HUES6 (cell line): Measurements from ENCODE around the gene ZMIZ1.
A peak's percentile ranks its signal among the peaks of the same experiment; 100 is the strongest.

Experiments used
- H3K27ac ChIP-seq: 2 replicates; pipeline ENCODE4 v1.7.0; 2013; ENCODE audit warnings: low read depth, mild to moderate bottlenecking, low read length, inconsistent platforms
- H3K27me3 ChIP-seq: 2 replicates; pipeline ENCODE4 v1.6.1; 2013; ENCODE audit warnings: low read length; ENCODE audit not compliant: control insufficient read depth, insufficient read depth
- H3K36me3 ChIP-seq: 2 replicates; pipeline ENCODE4 v1.6.1; 2013; ENCODE audit warnings: low read length; ENCODE audit not compliant: control insufficient read depth, insufficient read depth
- H3K4me1 ChIP-seq: 2 replicates; pipeline ENCODE4 v1.6.1; 2013; ENCODE audit warnings: low read length; ENCODE audit not compliant: control insufficient read depth, insufficient read depth
- H3K4me3 ChIP-seq: 2 replicates; pipeline ENCODE4 v1.5.1; 2013; ENCODE audit warnings: low read depth, low read length
- H3K9ac ChIP-seq: one replicate; pipeline ENCODE4 v1.6.1; 2013; ENCODE audit warnings: mild to moderate bottlenecking, low read length
- H3K9me3 ChIP-seq: 2 replicates; pipeline ENCODE4 v1.6.1; 2013; ENCODE audit warnings: low read depth, low read length; ENCODE audit not compliant: control insufficient read depth, insufficient read depth

Gene ZMIZ1

DNA sequence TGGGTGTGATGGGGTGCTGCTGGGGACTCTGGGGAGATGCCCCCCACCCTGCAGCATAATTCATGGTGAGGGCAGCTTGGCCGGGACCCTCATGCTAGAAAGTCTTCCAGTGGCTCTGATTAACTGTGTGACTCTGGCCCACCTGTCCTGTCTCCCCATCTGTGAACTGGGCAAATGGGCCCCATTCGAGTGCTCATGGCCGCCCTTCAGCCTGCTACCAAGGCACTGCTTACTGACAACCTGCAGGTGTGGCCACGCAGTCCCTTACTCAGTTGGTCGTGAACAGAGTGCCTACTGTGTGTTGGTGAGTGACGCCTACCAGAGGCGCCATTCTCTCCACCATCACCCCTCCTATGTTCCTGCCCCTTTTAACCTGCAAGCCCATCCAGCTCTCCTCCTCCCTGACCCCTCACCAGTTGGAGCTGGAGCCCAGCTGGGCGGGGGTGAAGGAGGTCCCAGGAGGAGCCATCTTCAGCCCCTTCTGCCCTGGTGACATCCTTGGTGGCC is 109.4 kb downstream of the ZMIZ1 start:
- no peak overlapping the region for H3K27ac ChIP-seq
- H3K4me3 ChIP-seq = no peak overlapping the region
- no peaks in the 10 kb centered on the region for H3K9me3 ChIP-seq
- peaks cover 5% of the 10 kb centered on the region; the same call in 1 of the 2 replicates for H3K36me3 ChIP-seq
- peak overlapping the region; percentile 1 for H3K9ac ChIP-seq
- H3K4me1 ChIP-seq = peaks cover 59% of the 10 kb centered on the region
- H3K27me3 ChIP-seq = no peaks in the 10 kb centered on the region

- H3K36me3 ChIP-seq = peaks cover 5% of the 10 kb centered on the region; the same call in 1 of the 2 replicates
- peaks cover 63% of the 10 kb centered on the region for H3K4me1 ChIP-seq
- H3K9me3 ChIP-seq = no peaks in the 10 kb centered on the region
- H3K4me3 ChIP-seq = no peak overlapping the region
- H3K27me3 ChIP-seq = no peaks in the 10 kb centered on the region
- H3K9ac ChIP-seq = peak overlapping the region; percentile 42
- peak overlapping the region; percentile 37; the same call in 1 of the 2 replicates for H3K27ac ChIP-seq
Observed at GRCh38 chr10:79178614-79179163, 109.9 kb downstream of the ZMIZ1 start.

GRCh38 chr10:79179164-79179956 is 110.6 kb downstream of the ZMIZ1 start:
- Histone ChIP-seq H3K9me3 (no peaks in the 10 kb centered on the region), H3K27me3 (no peaks in the 10 kb centered on the region), H3K4me1 (peaks cover 69% of the 10 kb centered on the region), H3K9ac (peak overlapping the region; percentile 42), H3K4me3 (no peak overlapping the region), H3K36me3 (peaks cover 5% of the 10 kb centered on the region; the same call in 1 of the 2 replicates), H3K27ac (peak overlapping the region; percentile 37)

GRCh38 chr10:79179957-79180309 is 111.2 kb downstream of the ZMIZ1 start:
- Histone ChIP-seq H3K27me3 (no peaks in the 10 kb centered on the region), H3K4me3 (no peak overlapping the region), H3K4me1 (peaks cover 75% of the 10 kb centered on the region), H3K9ac (no peak overlapping the region), H3K36me3 (peaks cover 5% of the 10 kb centered on the region; the same call in 1 of the 2 replicates), H3K9me3 (no peaks in the 10 kb centered on the region), H3K27ac (no peak overlapping the region)

DNA sequence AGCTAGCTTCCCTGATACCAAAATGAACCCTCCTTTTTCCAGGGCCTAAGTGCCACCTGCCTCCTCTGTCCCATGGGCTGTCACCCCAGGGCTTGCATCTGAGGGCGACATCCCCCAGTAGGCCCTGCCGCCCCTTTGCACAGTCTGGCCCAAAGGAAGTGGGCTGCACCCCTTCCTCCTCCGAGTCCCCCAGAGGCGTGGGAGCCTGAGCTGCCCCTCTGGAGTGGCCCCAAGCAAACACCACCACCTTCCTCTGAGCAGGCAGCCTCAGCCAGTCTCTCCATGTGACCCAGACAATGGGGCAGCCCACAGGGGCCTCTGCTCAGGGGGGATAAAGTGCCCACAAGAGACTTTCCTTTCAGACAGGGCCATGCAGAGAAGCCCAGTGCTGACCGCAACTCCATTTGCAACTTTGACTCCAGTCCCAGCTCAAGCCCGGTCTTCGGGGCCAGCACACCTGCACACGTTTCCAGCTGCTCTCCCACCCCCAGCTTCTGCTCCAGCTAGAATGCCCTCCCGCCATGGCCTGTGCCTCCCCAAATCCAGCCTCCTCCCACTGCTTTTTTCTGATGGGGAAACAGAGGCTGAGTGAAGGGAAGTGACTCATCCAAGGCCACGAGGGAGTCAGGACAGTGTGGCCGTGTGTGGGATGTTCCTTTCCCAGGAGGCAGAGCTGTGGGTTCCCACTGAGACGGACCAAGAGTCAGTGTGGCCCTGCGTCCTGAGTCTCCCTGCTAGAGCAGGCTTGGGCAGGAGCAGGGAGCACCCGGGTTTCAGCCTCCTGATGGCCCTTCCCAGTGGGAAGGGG is 111.9 kb downstream of the ZMIZ1 start:
- Histone ChIP-seq H3K27ac (no peak overlapping the region), H3K4me1 (peaks cover 76% of the 10 kb centered on the region)

GRCh38 chr10:79181227-79181626 is 112.5 kb downstream of the ZMIZ1 start:
- no peaks in the 10 kb centered on the region for H3K27me3 ChIP-seq
- H3K4me3 ChIP-seq = no peak overlapping the region
- H3K9me3 ChIP-seq = no peaks in the 10 kb centered on the region
- H3K4me1 ChIP-seq = peaks cover 75% of the 10 kb centered on the region
- H3K9ac ChIP-seq = no peak overlapping the region
- H3K36me3 ChIP-seq = peaks cover 5% of the 10 kb centered on the region; the same call in 1 of the 2 replicates
- no peak overlapping the region for H3K27ac ChIP-seq

More for the DNA sequence above, 111.9 kb downstream of the ZMIZ1 start:
- Histone ChIP-seq H3K9ac (no peak overlapping the region), H3K36me3 (peaks cover 5% of the 10 kb centered on the region; the same call in 1 of the 2 replicates), H3K27me3 (no peaks in the 10 kb centered on the region), H3K9me3 (no peaks in the 10 kb centered on the region), H3K4me3 (no peak overlapping the region)

GRCh38 chr10:79181698-79182521 is 113.1 kb downstream of the ZMIZ1 start:
- no peak overlapping the region for H3K27ac ChIP-seq
- no peak overlapping the region for H3K9ac ChIP-seq
- peaks cover 68% of the 10 kb centered on the region for H3K4me1 ChIP-seq
- H3K27me3 ChIP-seq = no peaks in the 10 kb centered on the region
- peaks cover 5% of the 10 kb centered on the region; the same call in 1 of the 2 replicates for H3K36me3 ChIP-seq
- no peaks in the 10 kb centered on the region for H3K9me3 ChIP-seq
- H3K4me3 ChIP-seq = no peak overlapping the region

DNA sequence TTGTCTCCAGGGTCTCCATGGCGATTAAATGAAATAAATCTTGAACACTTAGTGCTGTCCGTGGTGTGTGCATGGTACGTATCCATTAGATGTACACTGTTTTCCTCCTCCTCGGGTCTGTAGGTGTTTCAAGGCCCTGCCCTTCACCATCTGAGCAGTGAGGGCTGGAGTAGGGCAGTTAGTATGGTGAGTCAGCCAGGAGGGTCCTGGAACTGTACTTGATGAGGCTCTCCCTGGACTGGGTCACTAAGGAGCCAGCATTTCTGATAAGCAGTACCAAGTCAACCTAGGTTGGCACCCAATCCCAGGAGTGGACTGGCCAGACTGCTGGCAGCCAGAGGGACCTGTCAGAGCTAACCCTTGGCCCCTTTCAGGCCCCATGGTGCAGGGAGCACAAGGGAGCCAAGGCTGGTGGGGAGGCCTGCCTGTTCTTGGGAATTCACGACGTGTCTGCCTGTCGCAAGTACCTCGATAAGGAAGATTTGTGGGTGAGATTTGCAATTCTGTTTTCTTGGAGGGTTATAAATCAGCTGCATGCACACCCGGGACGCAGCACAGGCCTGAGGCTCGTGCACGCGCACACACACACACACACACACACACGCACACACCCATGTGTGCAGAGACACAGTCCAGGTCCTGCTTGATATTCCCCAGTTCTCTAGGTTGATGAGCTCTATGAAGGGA is 114.2 kb downstream of the ZMIZ1 start:
- H3K4me3 ChIP-seq = no peak overlapping the region
- H3K9me3 ChIP-seq = no peaks in the 10 kb centered on the region
- peaks cover 64% of the 10 kb centered on the region for H3K4me1 ChIP-seq
- no peak overlapping the region for H3K9ac ChIP-seq
- H3K36me3 ChIP-seq = peaks cover 5% of the 10 kb centered on the region; the same call in 1 of the 2 replicates
- no peak overlapping the region for H3K27ac ChIP-seq
- H3K27me3 ChIP-seq = no peaks in the 10 kb centered on the region

- Histone ChIP-seq H3K9ac (no peak overlapping the region), H3K4me1 (peaks cover 63% of the 10 kb centered on the region), H3K27me3 (no peaks in the 10 kb centered on the region), H3K4me3 (no peak overlapping the region), H3K9me3 (no peaks in the 10 kb centered on the region), H3K36me3 (peaks cover 5% of the 10 kb centered on the region; the same call in 1 of the 2 replicates), H3K27ac (no peak overlapping the region)
Observed at GRCh38 chr10:79183468-79183865, 114.7 kb downstream of the ZMIZ1 start.

GRCh38 chr10:79184145-79184625 is 115.4 kb downstream of the ZMIZ1 start:
- Histone ChIP-seq H3K9me3 (no peaks in the 10 kb centered on the region), H3K4me3 (no peak overlapping the region), H3K4me1 (peaks cover 61% of the 10 kb centered on the region), H3K27me3 (no peaks in the 10 kb centered on the region), H3K9ac (no peak overlapping the region), H3K27ac (no peak overlapping the region), H3K36me3 (peaks cover 2% of the 10 kb centered on the region; the same call in 1 of the 2 replicates)
